ENCODE data around the gene UBE2B.

Gene UBE2B

GRCh38 chr5:134398609-134399155, 27.3 kb downstream of the UBE2B start:
- no peak for ATAC-seq
- TF ChIP-seq TOX (CRISPR knock-in tag; IDR thresholded peaks at IDR 0.05; ENCODE audit: borderline replicate concordance): no peak
- no peak for TF ChIP-seq ZFP3 (CRISPR knock-in tag; IDR thresholded peaks at IDR 0.05)
- no peak for TF ChIP-seq CSDC2 (CRISPR knock-in tag; IDR thresholded peaks at IDR 0.05)
- no peak for TF ChIP-seq TCF4 (CRISPR knock-in tag; IDR thresholded peaks at IDR 0.05; ENCODE audit: borderline replicate concordance)
- TF ChIP-seq PPARA (CRISPR knock-in tag; IDR thresholded peaks at IDR 0.05; ENCODE audit: borderline replicate concordance): no peak
- TF ChIP-seq ISL1 (CRISPR knock-in tag; IDR thresholded peaks at IDR 0.05): no peak
- TF ChIP-seq GLIS3 (CRISPR knock-in tag; IDR thresholded peaks at IDR 0.05): no peak
- no peak for TF ChIP-seq CSRNP3 (CRISPR knock-in tag; IDR thresholded peaks at IDR 0.05)
- TF ChIP-seq, protein P1, sequence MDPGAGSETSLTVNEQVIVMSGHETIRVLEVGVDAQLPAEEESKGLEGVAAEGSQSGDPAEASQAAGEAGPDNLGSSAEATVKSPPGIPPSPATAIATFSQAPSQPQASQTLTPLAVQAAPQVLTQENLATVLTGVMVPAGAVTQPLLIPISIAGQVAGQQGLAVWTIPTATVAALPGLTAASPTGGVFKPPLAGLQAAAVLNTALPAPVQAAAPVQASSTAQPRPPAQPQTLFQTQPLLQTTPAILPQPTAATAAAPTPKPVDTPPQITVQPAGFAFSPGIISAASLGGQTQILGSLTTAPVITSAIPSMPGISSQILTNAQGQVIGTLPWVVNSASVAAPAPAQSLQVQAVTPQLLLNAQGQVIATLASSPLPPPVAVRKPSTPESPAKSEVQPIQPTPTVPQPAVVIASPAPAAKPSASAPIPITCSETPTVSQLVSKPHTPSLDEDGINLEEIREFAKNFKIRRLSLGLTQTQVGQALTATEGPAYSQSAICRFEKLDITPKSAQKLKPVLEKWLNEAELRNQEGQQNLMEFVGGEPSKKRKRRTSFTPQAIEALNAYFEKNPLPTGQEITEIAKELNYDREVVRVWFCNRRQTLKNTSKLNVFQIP (CRISPR knock-in tag; IDR thresholded peaks at IDR 0.05; ENCODE audit: borderline replicate concordance, low read depth): no peak
- TF ChIP-seq ZNF70 (CRISPR knock-in tag; IDR thresholded peaks at IDR 0.05): no peak
- TF ChIP-seq SNAI2 (CRISPR knock-in tag; IDR thresholded peaks at IDR 0.05): no peak
- TF ChIP-seq OSR1 (CRISPR knock-in tag; IDR thresholded peaks at IDR 0.05): no peak
- no peak for TF ChIP-seq ZNF565 (CRISPR knock-in tag; conservative IDR thresholded peaks at IDR 0.05; ENCODE audit: low read depth)
- TF ChIP-seq ZNF8 (CRISPR knock-in tag; IDR thresholded peaks at IDR 0.05): no peak
- no peak for TF ChIP-seq TSHZ2 (CRISPR knock-in tag; IDR thresholded peaks at IDR 0.05)

DNA sequence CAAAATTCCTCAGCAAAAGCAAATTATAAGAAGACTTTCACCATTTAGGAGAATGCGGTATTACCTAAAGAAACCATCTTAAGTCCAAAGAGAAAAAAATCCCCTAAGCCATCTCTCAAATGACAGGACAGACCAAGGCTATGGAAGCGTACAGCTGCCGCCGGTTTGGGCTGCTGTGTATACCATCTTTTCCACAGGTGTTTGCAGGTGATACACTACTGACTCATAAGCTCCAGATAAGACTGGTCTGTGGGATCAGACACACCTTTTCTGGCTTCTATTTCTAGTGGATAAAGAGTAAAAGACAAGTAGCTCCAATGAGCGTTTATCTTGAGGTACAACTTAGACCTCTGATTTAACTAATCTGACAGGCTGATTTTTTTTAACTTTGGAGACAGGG, 32.6 kb downstream of the UBE2B start:
- ATAC-seq: no peak
- TF ChIP-seq ZNF565 (CRISPR knock-in tag; conservative IDR thresholded peaks at IDR 0.05; ENCODE audit: low read depth) (no peak), RARB (CRISPR knock-in tag; IDR thresholded peaks at IDR 0.05) (no peak)

GRCh38 chr5:134406390-134406789, 35.0 kb downstream of the UBE2B start:
- TF ChIP-seq ISL1 (CRISPR knock-in tag; IDR thresholded peaks at IDR 0.05) (no peak), SNAI2 (CRISPR knock-in tag; IDR thresholded peaks at IDR 0.05) (no peak), ZC3H10 (CRISPR knock-in tag; IDR thresholded peaks at IDR 0.05) (no peak)
- ATAC-seq: no peak

GRCh38 chr5:134409321-134409720, 38.0 kb downstream of the UBE2B start:
- no peak for TF ChIP-seq PPARA (CRISPR knock-in tag; IDR thresholded peaks at IDR 0.05; ENCODE audit: borderline replicate concordance)
- ATAC-seq: no peak

DNA sequence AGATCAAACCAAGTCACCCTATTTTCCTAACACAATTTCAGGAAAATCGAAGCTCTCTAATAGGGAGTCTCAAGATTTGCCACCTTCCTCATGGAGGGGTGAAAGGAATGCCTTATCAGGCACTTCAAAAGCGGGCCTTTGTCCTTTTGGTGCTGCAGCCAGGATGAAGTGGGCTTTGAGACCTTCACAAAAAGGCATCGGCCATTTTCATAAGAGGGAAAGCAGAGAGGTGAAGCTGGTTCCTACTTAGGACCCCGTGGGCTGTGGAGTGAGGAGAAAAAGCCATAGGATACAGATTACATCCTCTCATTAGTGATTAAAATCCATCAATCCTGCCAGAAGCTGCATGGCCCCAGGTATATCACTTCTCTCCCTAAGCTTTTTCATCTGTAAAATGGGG, 39.5 kb downstream of the UBE2B start:
- TF ChIP-seq GLIS3 (CRISPR knock-in tag; IDR thresholded peaks at IDR 0.05) (no peak), TSHZ2 (CRISPR knock-in tag; IDR thresholded peaks at IDR 0.05) (no peak), PPARA (CRISPR knock-in tag; IDR thresholded peaks at IDR 0.05; ENCODE audit: borderline replicate concordance) (no peak), BACH2 (CRISPR knock-in tag; IDR thresholded peaks at IDR 0.05; ENCODE audit: borderline replicate concordance) (no peak), CSDC2 (CRISPR knock-in tag; IDR thresholded peaks at IDR 0.05) (no peak), ZNF565 (CRISPR knock-in tag; conservative IDR thresholded peaks at IDR 0.05; ENCODE audit: low read depth) (no peak)
- ATAC-seq: no peak
